GM12878 (cell line): ENCODE measurements around the gene OR11L1. TPM values are rescaled to one million over a fixed set of nuclear protein-coding genes. Genes with fewer than 3 reads are reported as not detected.

Source experiments
- CEBPZ ChIP-seq: fragments of 150-350 bp; IDR thresholded peaks from 2 replicates; pipeline ENCODE4 v1.6.1; 2016; ENCODE audit warnings: low read depth, low read length
- E2F8 ChIP-seq: fragments of 450-650 bp; IDR thresholded peaks from 2 replicates; pipeline ENCODE4 v1.6.1; 2018; ENCODE audit warnings: mild to moderate bottlenecking, low read depth, moderate library complexity; ENCODE audit not compliant: partially characterized antibody
- NKRF ChIP-seq: fragments of 450-650 bp; conservative IDR thresholded peaks from 2 replicates; pipeline ENCODE4 v1.6.1; 2017; ENCODE audit warnings: mild to moderate bottlenecking, moderate library complexity
- NR2F1 ChIP-seq: fragments of 450-650 bp; conservative IDR thresholded peaks from 2 replicates; pipeline ENCODE4 v1.6.1; 2017; ENCODE audit warnings: mild to moderate bottlenecking
- polyA plus RNA-seq, 11 experiments: library from polyadenylated mRNA; depleted of rRNA in 4 of 11; unstranded in 6 of 11; stranded (reverse) in 5 of 11; fragments of >200 nt; fragmentation: Nextera tagmentation in 4 of 11; fragmentation: Illumina TruSeq in 1 of 11; extraction: Ambion mirVana in 4 of 11; extraction: Trizol in 1 of 11; gene quantifications; 1 replicate in 1 of 11; 2 replicates in 10 of 11; pipeline versions ENCODE4 v1.2.1 to v1.2.3, GENCODE V29; 2011 to 2016; ENCODE audit warnings: inconsistent platforms in 2 of 11, missing spikeins in 2 of 11, low read depth in 1 of 11
- total RNA-seq, 4 experiments: library from RNA; depleted of rRNA in 3 of 4; stranded (reverse); fragments of >200 nt in 3 of 4; fragmentation: Illumina TruSeq in 1 of 4; extraction: Trizol in 1 of 4; gene quantifications; 2 replicates each; pipeline versions ENCODE4 v1.2.1 to v1.2.3, GENCODE V29; 2013 to 2021

Gene OR11L1
- total and polyA plus RNA-seq, 10 of the 15 experiments (the other 5 are each of a cell fraction or from before 2014, with no cell fraction given) = not detected

- TF ChIP-seq CEBPZ (no peak), E2F8 (no peak), NR2F1 (no peak), NKRF (no peak)
Observed at GRCh38 chr1:247865416-247865815, 23.7 kb upstream of the OR11L1 start (continued).
